AG08396 (cell line): Measurements from ENCODE around the gene HPCA.

Experiments
- DNase-seq: peaks from one replicate; pipeline ENCODE4 v3.0.0; 2012; ENCODE audit warnings: low spot score, mixed read lengths

The HPCA gene

DNA sequence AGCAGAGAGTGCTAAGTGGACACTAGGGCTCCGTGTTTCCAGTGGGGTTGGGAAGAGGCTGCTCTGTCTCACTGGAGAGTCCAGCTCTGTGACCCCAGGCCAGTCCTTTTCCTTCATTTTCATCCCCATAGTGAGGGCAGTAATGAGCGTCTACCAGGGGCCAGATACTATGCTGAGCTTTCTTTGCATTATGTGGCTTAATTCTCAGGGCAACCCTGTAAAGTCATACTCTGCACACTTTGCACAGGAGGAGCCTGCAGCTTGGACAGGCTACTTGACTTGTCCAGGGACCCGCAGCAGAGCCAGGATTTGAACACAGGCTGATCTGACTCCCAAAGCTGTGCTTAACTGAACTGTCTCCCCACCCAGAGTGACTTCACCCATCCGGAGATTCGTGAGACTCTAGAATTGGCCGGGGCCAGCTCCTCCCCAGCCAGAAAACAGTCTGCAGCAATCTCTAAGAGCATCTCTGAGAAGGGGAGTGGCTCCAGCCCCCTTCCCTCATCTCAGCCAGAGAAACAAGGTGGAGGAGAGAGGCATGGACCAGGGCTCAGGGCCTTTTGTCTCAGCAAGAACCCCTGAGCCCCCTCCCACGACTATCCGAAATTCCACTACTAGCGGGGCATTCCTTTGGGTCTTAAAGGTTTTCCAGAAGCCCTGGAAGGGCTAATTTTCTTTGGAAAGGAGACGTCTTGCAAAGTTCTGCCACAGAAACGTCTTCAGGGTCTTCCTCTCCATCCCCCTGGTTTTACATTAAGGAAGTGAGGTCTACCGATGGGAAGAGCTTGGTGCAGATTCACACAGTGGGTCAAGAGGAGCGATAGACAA is 14.7 kb upstream of the HPCA start:
- DNase-seq, result no peak

DNA sequence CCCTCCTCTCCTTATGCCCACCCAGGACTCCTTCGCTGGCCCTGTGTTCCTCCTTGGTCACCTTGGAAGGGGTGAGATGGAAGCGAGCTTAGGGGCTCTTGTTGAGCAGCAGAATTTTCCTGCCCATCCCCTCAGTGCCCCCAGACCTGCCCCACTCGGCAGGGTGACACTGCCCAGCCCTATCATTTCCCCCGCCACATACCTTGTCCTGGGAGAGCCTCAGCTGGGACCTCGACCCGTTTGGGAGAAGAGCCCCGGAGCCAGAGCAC is 14.2 kb upstream of the HPCA start:
- DNase-seq, result no peak

DNA sequence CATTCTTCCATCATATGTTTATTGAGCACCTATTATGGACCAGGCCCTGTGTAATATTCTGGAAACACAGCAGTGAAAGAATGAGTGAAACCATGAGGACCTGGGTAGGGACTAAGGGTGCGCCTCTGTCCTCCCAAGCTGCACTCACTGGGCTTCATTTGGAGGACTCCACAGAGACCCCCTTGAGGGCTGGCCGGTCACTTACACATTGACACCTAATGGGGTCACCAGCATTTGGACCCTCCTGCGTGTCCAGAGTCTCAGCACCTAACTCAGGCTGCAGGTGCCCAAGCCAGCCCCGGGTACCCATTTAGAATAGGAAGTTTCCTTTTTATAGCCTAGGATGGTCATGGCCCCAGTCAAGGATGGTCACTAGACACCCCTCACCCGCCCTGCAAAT is 12.8 kb upstream of the HPCA start:
- no peak for DNase-seq

DNA sequence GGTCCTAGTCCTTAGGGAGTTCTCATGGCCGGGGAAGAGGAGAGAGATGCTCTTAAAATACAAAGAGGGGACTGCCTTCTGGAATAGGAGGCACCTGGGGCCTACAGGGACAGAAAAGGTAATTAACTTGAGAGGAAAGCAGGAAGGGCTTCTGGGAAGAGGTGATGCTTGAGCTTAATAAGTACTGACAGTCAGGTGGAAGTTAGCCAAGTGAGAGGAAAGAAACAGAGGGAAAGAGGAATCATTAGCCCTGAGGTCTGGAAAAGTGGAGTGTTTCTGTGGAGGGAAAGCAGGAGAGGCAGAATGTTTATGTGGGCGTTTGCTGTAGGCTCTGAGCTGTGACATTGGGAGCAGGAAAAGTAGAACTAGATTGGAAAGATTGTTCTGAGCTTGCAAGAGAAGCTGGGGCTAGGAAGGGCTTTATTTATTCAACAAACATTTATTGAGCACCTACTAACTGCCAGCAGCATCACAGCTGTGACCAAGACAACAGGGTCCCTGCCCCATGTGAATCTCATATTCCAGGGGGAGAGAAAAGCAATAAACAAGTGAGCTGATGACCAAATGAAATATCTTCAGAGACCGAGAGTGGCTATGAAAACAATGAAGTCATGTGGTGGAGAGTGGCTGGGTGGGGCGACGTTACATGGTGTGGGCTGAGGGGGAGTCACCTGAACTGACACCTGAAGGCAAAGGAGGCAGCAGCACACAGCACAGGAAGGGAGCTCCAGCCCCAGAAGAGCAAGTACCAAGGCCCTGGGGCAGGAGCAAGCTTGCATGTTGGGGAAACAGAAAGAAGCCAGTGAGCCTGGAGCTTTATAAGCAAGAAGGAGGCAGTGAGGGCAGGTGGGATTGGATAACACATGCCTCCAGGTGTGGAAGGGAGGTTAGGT is 11.2 kb upstream of the HPCA start:
- no peak for DNase-seq

GRCh38 chr1:32876341-32877210 is 9.7 kb upstream of the HPCA start:
- DNase-seq, result peak; percentile 85

DNA sequence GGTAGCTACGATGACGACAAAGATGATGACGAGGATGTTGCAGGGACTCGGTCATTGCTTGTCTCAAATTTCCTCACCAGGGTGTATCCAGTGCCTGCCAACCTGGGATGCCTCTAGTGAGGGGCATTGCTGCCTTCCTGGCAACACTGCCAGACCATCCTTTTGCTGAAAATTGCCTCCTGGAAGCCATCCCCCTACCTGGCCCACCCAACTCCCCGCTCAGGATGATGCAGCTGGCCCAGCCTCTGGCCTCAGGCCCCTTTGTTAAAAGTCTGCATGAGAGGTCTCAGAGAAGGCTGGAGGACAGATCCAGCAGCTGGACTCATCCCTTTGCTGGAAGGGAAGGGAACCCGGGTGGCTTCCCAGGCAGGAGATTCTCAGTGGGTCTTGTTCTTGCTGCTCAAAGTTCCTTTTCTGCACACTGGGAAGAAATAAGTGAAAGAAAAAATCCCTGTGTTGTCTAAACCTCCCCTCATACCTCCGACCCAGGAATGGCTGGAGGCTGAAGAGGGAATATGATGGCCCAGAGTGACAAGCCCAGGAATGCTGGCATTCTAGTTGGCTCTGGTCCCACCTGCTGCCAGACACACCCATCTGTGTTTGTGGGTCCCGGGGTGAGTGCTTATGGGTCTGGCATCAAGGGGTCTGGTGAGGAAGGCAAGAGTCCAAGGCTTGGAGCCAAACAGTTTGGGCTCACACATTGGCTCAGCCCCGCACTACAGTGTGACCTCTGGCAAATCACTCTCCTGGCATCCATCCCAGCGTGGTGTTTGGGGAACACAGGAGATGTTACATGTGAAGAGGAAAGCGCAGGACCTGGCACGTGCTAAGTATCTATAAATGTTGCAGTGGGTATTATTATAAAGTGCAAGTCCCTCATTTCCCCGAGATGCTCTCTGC is 8.8 kb upstream of the HPCA start:
- DNase-seq, result no peak

DNA sequence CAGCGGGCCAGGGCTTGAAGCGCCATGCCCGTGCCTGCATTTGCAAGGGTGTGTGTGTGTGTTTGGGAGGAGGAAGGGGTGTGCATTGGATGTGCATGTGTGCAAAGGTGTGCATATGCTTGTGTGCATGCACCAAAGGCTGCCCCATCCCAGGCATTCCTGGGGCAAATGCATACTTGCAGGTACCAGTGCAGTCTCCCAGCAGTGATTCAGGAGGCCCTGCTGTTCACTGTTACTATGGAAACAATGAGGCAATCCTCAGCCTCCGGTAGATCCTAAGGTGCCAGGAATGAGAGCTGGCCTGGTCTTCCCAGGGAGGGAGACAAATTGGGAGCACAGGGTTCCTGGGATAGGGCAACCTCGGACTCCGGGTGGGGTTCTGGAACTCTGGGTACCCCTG is 8.1 kb upstream of the HPCA start:
- peak; percentile 67 for DNase-seq

GRCh38 chr1:32878637-32879041 is 7.7 kb upstream of the HPCA start:
- DNase-seq, result no peak

- no peak for DNase-seq
These were observed 5.0 kb upstream of the HPCA start for GRCh38 chr1:32881291-32881690.

DNA sequence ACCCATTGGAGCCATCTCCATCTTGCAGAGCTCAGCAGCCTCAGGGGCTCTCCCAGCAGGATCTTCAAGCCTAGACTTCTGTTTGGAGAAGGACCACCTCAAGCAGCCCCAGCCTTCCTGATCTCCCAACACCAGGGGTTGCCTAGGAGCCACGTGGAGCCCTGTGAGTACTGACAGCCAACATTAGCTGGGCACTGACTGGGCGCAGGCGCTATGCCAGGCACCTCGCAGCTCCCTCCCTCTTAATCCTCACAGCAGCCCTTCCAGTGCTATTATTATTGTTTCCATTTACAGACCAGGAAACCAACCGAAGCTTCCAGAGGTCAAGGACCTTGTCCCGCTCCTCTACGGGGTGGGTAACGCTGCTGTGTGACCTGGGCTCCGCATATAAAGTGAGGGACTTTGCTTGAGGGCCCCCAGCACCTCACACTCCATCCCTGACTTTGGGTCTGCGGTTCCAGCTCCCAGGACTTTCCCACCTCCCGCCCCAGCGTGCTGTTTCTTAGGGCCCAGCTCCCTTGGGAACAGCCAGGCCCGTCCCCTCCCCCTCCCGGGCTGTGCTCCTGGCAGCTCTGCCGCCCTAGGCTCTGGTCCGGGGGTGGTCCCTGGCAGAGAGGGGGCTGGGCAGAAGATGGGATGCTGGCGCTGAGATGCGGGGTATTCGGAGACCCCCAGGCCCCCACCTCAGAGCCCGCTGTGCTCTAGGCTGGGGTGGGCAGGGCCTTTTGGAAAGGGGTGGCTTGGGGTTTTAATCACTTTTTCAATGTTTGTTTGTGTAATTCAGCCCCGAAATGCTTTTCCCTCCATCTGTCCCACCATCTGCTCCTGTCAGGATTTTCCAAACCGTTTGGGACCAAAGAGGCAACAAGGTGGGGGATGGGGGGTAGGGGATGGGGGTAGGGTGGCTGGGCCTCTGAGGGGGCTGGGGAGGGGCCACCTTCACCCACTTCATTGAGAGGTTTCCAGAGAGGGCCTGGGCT is 4.1 kb upstream of the HPCA start:
- no peak for DNase-seq

DNA sequence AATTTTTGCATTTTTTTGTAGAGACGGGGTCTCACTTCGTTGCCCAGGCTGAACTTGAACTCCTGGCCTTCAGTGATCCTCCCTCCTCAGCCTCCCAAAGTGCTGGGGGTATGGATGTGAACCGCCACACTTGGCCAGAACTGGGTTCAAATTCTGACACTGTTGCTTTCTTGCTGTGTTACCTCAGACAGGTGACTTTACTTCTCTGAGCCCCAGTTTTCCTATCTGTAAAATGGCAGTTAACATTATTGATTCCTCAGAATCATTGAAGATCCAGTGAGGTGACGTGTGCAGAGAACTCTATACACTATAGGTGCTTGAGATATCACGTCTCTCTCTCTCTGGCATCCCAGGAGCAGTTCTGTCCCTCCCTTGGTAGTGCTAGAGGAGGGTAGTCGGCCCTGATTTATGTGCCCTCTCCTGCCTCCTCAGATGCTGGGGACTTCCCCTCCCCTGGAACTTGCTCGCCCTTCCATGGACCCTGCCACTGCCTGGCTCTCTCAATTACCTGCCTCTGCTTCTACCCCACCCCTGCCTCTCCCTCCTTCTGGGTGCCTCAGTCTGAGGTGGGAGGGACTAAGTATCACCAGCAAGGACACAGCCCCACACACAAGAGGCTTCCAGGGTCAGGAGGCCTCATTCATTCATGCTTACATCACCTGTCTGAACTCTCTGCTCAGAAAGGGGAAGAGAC is 2.8 kb upstream of the HPCA start:
- DNase-seq, result no peak

DNA sequence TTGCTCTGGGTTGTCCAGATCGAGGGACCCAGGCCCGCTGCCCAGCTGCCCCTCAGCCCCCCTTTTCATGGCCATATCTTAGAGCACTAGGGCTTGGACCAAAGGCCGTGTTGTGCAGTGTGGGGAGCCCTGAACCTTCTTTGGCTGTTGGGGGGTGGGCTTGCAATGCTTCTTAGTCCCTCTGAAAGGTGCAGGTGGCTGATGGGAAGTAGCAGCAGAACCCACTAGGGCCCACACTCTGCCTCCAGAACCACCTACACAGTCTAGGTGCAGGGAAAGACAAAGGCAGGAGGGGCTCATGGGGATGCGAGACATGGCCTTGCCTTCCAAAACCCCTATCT is 2.3 kb upstream of the HPCA start:
- no peak for DNase-seq

DNA sequence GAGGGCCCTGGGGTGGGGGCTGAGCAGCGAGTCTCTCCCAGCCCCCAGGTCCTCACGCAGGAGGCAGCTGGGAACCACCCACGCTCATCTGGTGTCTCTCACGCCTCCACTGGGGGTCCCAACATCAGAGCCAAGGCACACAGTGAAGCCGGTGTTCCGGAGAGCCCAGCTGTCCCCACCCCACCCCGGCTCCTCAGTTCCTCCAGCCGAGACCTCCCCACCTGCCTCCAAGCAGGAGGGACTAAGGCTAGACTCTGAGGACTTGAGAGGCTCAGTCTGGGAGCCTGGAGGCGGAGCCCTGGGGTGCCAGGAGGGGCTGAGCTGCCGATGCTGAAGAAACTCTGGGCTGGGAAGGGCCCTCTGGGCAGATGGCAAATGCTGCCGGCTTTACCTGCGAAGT is 1.6 kb upstream of the HPCA start:
- DNase-seq, result no peak

GRCh38 chr1:32885676-32886003 is 651 bp upstream of the HPCA start:
- no peak for DNase-seq

DNA sequence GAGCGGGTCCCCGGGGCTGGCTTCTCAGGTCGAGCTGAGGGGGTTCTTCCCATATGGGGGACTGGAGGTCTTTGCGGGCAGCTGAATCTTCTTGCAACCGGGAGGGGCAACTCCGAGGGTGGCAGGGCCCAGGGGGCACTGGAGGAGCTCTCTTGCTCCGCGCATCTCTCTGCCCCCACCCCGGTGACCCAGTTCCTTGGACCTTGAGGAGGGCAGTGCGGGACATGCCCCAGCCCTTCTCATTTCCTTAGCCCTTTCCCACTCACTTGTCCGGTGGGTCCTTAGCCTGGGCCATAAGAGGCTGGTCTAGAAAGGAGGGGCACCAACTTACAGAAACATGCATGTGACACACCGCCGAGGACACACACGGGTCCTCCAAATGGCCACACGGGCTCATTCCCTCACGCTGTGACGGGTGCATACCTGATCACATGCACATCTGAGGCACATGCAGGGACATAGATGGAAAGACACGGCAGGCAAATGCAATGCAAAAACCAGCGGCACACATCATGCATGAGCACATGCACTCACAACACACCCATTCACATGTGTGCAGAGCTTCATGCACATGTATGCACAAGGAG is 630 bp downstream of the HPCA start:
- no peak for DNase-seq

GRCh38 chr1:32887623-32888022 is 1.3 kb downstream of the HPCA start:
- no peak for DNase-seq

DNA sequence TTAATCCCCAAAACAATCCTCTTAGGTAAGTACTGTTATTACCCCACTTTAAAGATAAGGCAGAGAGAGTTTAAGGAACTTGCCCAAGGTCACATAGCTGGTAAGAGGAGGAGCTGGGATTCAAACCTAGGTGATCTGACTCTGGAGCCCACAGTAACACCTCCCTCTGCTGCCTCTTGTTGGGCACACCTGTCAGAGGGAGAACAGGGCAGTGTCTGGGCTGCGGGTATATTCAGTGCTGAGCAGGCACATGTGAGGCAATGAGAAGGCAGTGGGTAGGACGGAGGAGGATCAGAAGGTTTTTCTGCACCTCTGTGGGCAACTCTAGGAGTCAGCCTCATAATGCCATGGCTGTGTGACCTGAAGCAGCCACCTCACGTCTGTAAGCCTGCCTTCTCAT is 1.8 kb downstream of the HPCA start:
- no peak for DNase-seq

DNA sequence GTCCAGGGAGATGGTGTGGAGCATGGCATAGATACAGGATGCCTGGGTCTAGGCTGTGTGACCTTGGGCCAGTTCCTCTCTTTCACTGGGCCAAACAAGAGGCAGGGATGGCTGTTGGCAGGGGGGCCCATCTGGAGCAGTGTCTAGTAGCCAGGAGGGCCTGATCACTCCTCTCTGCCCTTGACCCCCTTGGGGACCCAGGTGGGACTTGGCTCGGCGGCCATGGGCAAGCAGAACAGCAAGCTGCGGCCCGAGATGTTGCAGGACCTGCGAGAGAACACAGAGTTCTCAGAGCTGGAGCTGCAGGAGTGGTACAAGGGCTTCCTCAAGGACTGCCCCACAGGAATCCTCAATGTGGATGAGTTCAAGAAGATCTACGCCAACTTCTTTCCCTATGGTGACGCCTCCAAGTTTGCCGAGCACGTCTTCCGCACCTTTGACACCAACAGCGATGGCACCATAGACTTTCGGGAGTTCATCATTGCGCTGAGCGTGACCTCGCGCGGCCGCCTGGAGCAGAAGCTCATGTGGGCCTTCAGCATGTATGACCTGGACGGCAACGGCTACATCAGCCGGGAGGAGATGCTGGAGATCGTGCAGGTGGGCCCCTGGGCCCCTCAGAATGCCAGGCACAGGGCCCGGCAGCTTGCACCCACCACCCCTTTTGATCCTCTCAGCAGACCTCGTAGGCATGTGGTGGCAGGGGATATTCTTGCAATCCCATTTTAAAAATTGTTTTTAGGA is 2.6 kb downstream of the HPCA start:
- DNase-seq, result no peak

- DNase-seq, result no peak
These were observed 3.5 kb downstream of the HPCA start for GRCh38 chr1:32889731-32890278.
